K562 (cell line): Measurements from ENCODE around the gene TRIM14. TPM values are rescaled to one million over a fixed set of nuclear protein-coding genes. Genes with fewer than 3 reads are reported as not detected.

Experiments
- ATAC-seq: fragments of 200-7000 bp; cut with Tn5 transposase; 3 replicates; pipeline ENCODE4 v1.9.1; 2020; ENCODE audit warnings: moderate library complexity
- BruUV-seq: library from RNA; stranded (reverse); fragments of 400-500 nt; replicated peaks from 2 replicates; lab custom pipeline; 2021; lab: Mats Ljungman, UMichigan
- CTCF ChIA-PET: fragments of 300-600 bp; formaldehyde crosslinking; extraction: SDS; loops from one replicate; lab custom pipeline; 2021; ENCODE audit warnings: low intra/inter-chr PET ratio; lab: Yijun Ruan, JAX
- POLR2A ChIA-PET: fragments of 300-600, 350-650 bp; sonication (Branson Sonifier 250); formaldehyde crosslinking; extraction: SDS; loops from one replicate; lab custom pipeline; 2021; ENCODE audit warnings: antibody characterized with exemption, inconsistent platforms; lab: Yijun Ruan, JAX
- DNase-seq, 4 experiments: peaks; one replicate each; pipeline versions ENCODE4 v3.0.0 to v3.0.0-alpha.2; 2011 to 2018; ENCODE audit warnings: low spot score in 3 of 4, mixed read lengths in 3 of 4; ENCODE audit errors: extremely low read depth in 1 of 4
- FAIRE-seq: peaks from 2 replicates; lab custom pipeline; 2011; peaks lifted over from hg19 to GRCh38; lab: Jason Lieb, UNC
- H2AFZ ChIP-seq: 2 replicates; pipeline ENCODE4 v1.6.0; 2011; ENCODE audit warnings: low read depth, low read length, control low read depth, inconsistent platforms
- H3K27ac ChIP-seq: fragments of 200-600 bp; 3 replicates; pipeline ENCODE4 v1.8.0; 2011; ENCODE audit warnings: low read depth, mild to moderate bottlenecking, control low read depth, inconsistent platforms, low read length, moderate library complexity, mixed read lengths; ENCODE audit errors: extremely low read depth
- H3K27me3 ChIP-seq, 2 experiments: fragments of 300-600 bp in 1 of 2; 2 replicates in 1 of 2; 3 replicates in 1 of 2; pipeline versions ENCODE4 v1.6.0 to v1.8.0; 2011; ENCODE audit warnings: inconsistent platforms in 2 of 2, low read length in 2 of 2, mild to moderate bottlenecking in 1 of 2, mixed read lengths in 1 of 2, moderate library complexity in 1 of 2; ENCODE audit not compliant: control insufficient read depth in 2 of 2, insufficient read depth in 2 of 2
- H3K36me3 ChIP-seq: fragments of 300-600 bp; 3 replicates; pipeline ENCODE4 v1.8.0; 2011; ENCODE audit warnings: mild to moderate bottlenecking, low read length, inconsistent platforms; ENCODE audit not compliant: control insufficient read depth, insufficient read depth
- H3K4me1 ChIP-seq, 2 experiments: fragments of 200-600 bp in 1 of 2; replicated peaks in 1 of 2; 2 replicates in 1 of 2; 3 replicates in 1 of 2; pipeline versions ENCODE4 v1.5.1 to v1.8.0; 2011; ENCODE audit warnings: inconsistent platforms in 2 of 2, low read length in 2 of 2, mild to moderate bottlenecking in 1 of 2, mixed read lengths in 1 of 2, moderate library complexity in 1 of 2; ENCODE audit not compliant: control insufficient read depth in 2 of 2, insufficient read depth in 2 of 2
- H3K4me2 ChIP-seq: 2 replicates; pipeline ENCODE4 v1.6.1; 2011; ENCODE audit warnings: low read length, control low read depth, inconsistent platforms, mixed read lengths; ENCODE audit not compliant: insufficient read depth
- H3K4me3 ChIP-seq: fragments of 200-600 bp; sonication (generic), shearing (Covaris generic); 2 replicates; pipeline ENCODE4 v1.5.1; 2016; ENCODE audit warnings: control low read depth, inconsistent platforms
- H3K79me2 ChIP-seq: fragments of 200-600 bp; 3 replicates; pipeline ENCODE4 v1.8.0; 2011; ENCODE audit warnings: low read length, inconsistent platforms; ENCODE audit not compliant: control insufficient read depth, insufficient read depth
- H3K9ac ChIP-seq, 2 experiments: 2 replicates each; pipeline versions ENCODE4 v1.6.0 to v1.6.1; 2011; ENCODE audit warnings: low read depth in 2 of 2, low read length in 2 of 2, control low read depth in 1 of 2, inconsistent platforms in 1 of 2, mild to moderate bottlenecking in 1 of 2, mixed read lengths in 1 of 2; ENCODE audit not compliant: insufficient read depth in 1 of 2
- H3K9me1 ChIP-seq: one replicate; pipeline ENCODE4 v1.6.0; 2011; ENCODE audit warnings: inconsistent platforms, mild to moderate bottlenecking, low read length, moderate library complexity; ENCODE audit not compliant: control insufficient read depth, insufficient read depth
- H3K9me3 ChIP-seq: replicated peaks from 2 replicates; pipeline ENCODE4 v1.5.1; 2011; ENCODE audit warnings: low read depth, low read length, inconsistent platforms; ENCODE audit not compliant: control insufficient read depth, insufficient read depth
- H4K20me1 ChIP-seq: replicated peaks from 2 replicates; pipeline ENCODE4 v1.6.1; 2011; ENCODE audit warnings: low read length, inconsistent platforms, mixed read lengths; ENCODE audit not compliant: control insufficient read depth, insufficient read depth
- BHLHE40 ChIP-seq: IDR thresholded peaks from 2 replicates; pipeline ENCODE4 v1.6.1; 2011; ENCODE audit warnings: low read length, improper control_type of control experiment
- CREBBP ChIP-seq: IDR thresholded peaks from one replicate; pipeline ENCODE4 v1.6.1; 2012; ENCODE audit warnings: low read depth, mild to moderate bottlenecking, control low read depth, inconsistent platforms, low read length
- MAX ChIP-seq: sonication (generic); formaldehyde crosslinking; IDR thresholded peaks from 2 replicates; pipeline ENCODE4 v1.9.0; 2022; ENCODE audit warnings: mild to moderate bottlenecking, missing genetic modification reagents
- MGA ChIP-seq: fragments of 450-650 bp; IDR thresholded peaks from 2 replicates; pipeline ENCODE4 v1.6.1; 2016; ENCODE audit warnings: mild to moderate bottlenecking, moderate library complexity
- NFE2 ChIP-seq: IDR thresholded peaks from 2 replicates; pipeline ENCODE4 v1.6.1; 2014; ENCODE audit warnings: antibody characterized with exemption, low read depth
- ZBTB12 ChIP-seq: fragments of 250-450 bp; sonication (Bioruptor Pico); IDR thresholded peaks from 2 replicates; pipeline ENCODE4 v1.4.0; 2020
- ZKSCAN3 ChIP-seq: fragments of 250-450 bp; sonication (Bioruptor Pico); IDR thresholded peaks from 2 replicates; pipeline ENCODE4 v1.4.0; 2020
- ZNF717 ChIP-seq: fragments of 250-450 bp; sonication (Bioruptor Pico); IDR thresholded peaks from 2 replicates; pipeline ENCODE4 v1.5.0; 2021
- WGBS: fragments of 100-300 bp; shearing (Covaris generic); methylation state at CpG from one replicate; pipeline ENCODE4 v1.1.6; 2016; ENCODE audit warnings: low coverage, mixed read lengths; ENCODE audit not compliant: insufficient coverage; ENCODE audit errors: missing lambda C conversion rate; 5-methylcytosine and 5-hydroxymethylcytosine counted together
- in situ Hi-C: fragments of 300-500 bp; cut with MboI; formaldehyde crosslinking; loops from 4 replicates; pipeline ENCODE4 v1.15.0; 2018; ENCODE audit warnings: inconsistent platforms, mixed read lengths
- intact Hi-C: fragments of 100-400 bp; cut with micrococcal nuclease; formaldehyde crosslinking; loops from 2 replicates; pipeline ENCODE4 v1.14.2; 2022
- polyA plus RNA-seq, 8 experiments: library from polyadenylated mRNA; depleted of rRNA in 4 of 8; stranded (reverse) in 5 of 8; unstranded in 3 of 8; fragments of >200 nt; fragmentation: Nextera tagmentation in 2 of 8; fragmentation: Illumina TruSeq in 1 of 8; extraction: Ambion mirVana in 2 of 8; extraction: Trizol in 1 of 8; gene quantifications; 2 replicates each; pipeline versions ENCODE4 v1.2.1 to v1.2.3, GENCODE V29; 2011 to 2014; ENCODE audit warnings: inconsistent platforms in 1 of 8, missing spikeins in 1 of 8
- total RNA-seq, 7 experiments: library from RNA; depleted of rRNA in 6 of 7; stranded (reverse); fragments of >200 nt in 6 of 7; fragmentation: Illumina TruSeq in 2 of 7; extraction: Trizol in 2 of 7; gene quantifications; 2 replicates each; pipeline versions ENCODE4 v1.2.1 to v1.2.3, GENCODE V29; 2011 to 2021; ENCODE audit warnings: low replicate concordance in 1 of 7
- TF ChIP-seq, protein P1 (sequence below): fragments of 250-450 bp; sonication (Bioruptor Pico); IDR thresholded peaks from 2 replicates; pipeline ENCODE4 v1.5.0; 2020; ENCODE audit warnings: mild to moderate bottlenecking

TRIM14 gene
- total and polyA plus RNA-seq, 9 of the 15 experiments (the other 6 are each of a cell fraction or from before 2014, with no cell fraction given), result 7.6 to 41.0 (median 17.9) TPM

DNA sequence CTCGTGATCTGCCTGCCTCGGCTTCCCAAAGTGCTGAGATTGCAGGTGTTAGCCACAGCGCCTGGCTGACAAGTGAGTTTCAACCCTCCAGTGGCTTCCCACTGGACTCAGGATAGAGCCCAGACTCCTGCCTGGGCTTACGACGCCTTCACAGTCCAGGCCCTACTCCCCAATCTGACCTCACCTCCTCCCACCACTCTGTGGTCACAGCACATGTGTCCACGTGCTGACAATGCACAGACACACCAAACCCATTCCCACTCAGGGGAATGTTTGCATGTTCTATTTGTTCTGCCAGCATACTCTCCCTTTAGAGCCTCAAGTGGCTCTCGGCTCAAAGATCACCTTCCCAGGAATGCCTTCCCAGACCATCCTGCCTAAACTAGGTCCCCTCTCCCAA lies 31.1 kb upstream of the TRIM14 start:
- CTCF ChIA-PET, result no interaction called here
- peak; percentile 76 for TF ChIP-seq MGA
- TF ChIP-seq ZNF717 (CRISPR knock-in tag), result no peak
- TF ChIP-seq, protein P1, sequence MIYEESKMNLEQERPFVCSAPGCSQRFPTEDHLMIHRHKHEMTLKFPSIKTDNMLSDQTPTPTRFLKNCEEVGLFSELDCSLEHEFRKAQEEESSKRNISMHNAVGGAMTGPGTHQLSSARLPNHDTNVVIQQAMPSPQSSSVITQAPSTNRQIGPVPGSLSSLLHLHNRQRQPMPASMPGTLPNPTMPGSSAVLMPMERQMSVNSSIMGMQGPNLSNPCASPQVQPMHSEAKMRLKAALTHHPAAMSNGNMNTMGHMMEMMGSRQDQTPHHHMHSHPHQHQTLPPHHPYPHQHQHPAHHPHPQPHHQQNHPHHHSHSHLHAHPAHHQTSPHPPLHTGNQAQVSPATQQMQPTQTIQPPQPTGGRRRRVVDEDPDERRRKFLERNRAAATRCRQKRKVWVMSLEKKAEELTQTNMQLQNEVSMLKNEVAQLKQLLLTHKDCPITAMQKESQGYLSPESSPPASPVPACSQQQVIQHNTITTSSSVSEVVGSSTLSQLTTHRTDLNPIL (CRISPR knock-in tag), result no peak
- TF ChIP-seq CREBBP, result no peak
- no peak for TF ChIP-seq ZBTB12
- TF ChIP-seq ZKSCAN3, result no peak
- peak; percentile 71 for TF ChIP-seq BHLHE40
- TF ChIP-seq MAX (CRISPR knock-in tag), result peak; percentile 89
- TF ChIP-seq NFE2, result no peak

More for the DNA sequence above, 31.1 kb upstream of the TRIM14 start:
- H3K9me1 ChIP-seq, result no peaks in the 10 kb centered on the region
- FAIRE-seq (no peak), ATAC-seq (peak; percentile 79), DNase-seq (peak in 1 of 4 experiments; percentile 25)
- H2AFZ ChIP-seq, result no peak overlapping the region
- H3K9me3 ChIP-seq, result no peaks in the 10 kb centered on the region
- no peak overlapping the region for H3K4me2 ChIP-seq
- POLR2A ChIA-PET, result no interaction called here
- WGBS, result 55% methylated on average over 7 of the region's 7 CpGs
- H3K9ac ChIP-seq, result no peak overlapping the region
- H3K79me2 ChIP-seq, result no peaks in the 10 kb centered on the region
- H3K36me3 ChIP-seq, result peaks cover 29% of the 10 kb centered on the region; the same call in 2 of the 3 replicates
- H3K4me1 ChIP-seq, result 0 out of 5 replicates have a peak, but pooled peaks cover 0 to 2% of the 10 kb centered on the region in 2 experiments
- no peaks in the 10 kb centered on the region for H3K27me3 ChIP-seq
- no peak overlapping the region for H3K27ac ChIP-seq
- intact Hi-C loops, result no loop called here
- in situ Hi-C loops, result no loop called here
- H3K4me3 ChIP-seq, result no peak overlapping the region
- H4K20me1 ChIP-seq, result no peaks in the 10 kb centered on the region
- BruUV-seq, result no TSS peak
